Measurements from ENCODE around the gene PDS5B.

Gene PDS5B

GRCh38 chr13:32746474-32746873 is 160.2 kb downstream of the PDS5B start:
- no peak for DNase-seq (ENCODE audit: low read depth)
- no peak overlapping the region for H3K4me3 ChIP-seq (replicated peaks; ENCODE audit: low read depth, low read length)
- TF ChIP-seq CTCF (IDR thresholded peaks at IDR 0.05; ENCODE audit: low read length, missing control alignments): no peak

GRCh38 chr13:32748305-32748704 is 162.1 kb downstream of the PDS5B start:
- no peak for TF ChIP-seq CTCF (IDR thresholded peaks at IDR 0.05; ENCODE audit: low read length, missing control alignments)
- no peak overlapping the region for H3K4me3 ChIP-seq (replicated peaks; ENCODE audit: low read depth, low read length)
- no peak for DNase-seq (ENCODE audit: low read depth)

GRCh38 chr13:32751340-32751739 is 165.1 kb downstream of the PDS5B start:
- no peak for TF ChIP-seq CTCF (IDR thresholded peaks at IDR 0.05; ENCODE audit: low read length, missing control alignments)
- no peak for DNase-seq (ENCODE audit: low read depth)
- H3K4me3 ChIP-seq (replicated peaks; ENCODE audit: low read depth, low read length): no peak overlapping the region

GRCh38 chr13:32752311-32752710 is 166.1 kb downstream of the PDS5B start:
- no peak for TF ChIP-seq CTCF (IDR thresholded peaks at IDR 0.05; ENCODE audit: low read length, missing control alignments)
- DNase-seq (ENCODE audit: low read depth): no peak
- no peak overlapping the region for H3K4me3 ChIP-seq (replicated peaks; ENCODE audit: low read depth, low read length)

- no peak for DNase-seq (ENCODE audit: low read depth)
- TF ChIP-seq CTCF (IDR thresholded peaks at IDR 0.05; ENCODE audit: low read length, missing control alignments): no peak
- H3K4me3 ChIP-seq (replicated peaks; ENCODE audit: low read depth, low read length): no peak overlapping the region
These were observed 166.8 kb downstream of the PDS5B start for GRCh38 chr13:32752997-32753606.

- DNase-seq (ENCODE audit: low read depth): no peak
- no peak overlapping the region for H3K4me3 ChIP-seq (replicated peaks; ENCODE audit: low read depth, low read length)
- no peak for TF ChIP-seq CTCF (IDR thresholded peaks at IDR 0.05; ENCODE audit: low read length, missing control alignments)
These were observed 167.9 kb downstream of the PDS5B start for GRCh38 chr13:32754179-32754578.

GRCh38 chr13:32759152-32759551 is 172.9 kb downstream of the PDS5B start:
- DNase-seq (ENCODE audit: low read depth): no peak
- no peak overlapping the region for H3K4me3 ChIP-seq (replicated peaks; ENCODE audit: low read depth, low read length)
- TF ChIP-seq CTCF (IDR thresholded peaks at IDR 0.05; ENCODE audit: low read length, missing control alignments): no peak

All from fibroblast of pulmonary artery (primary cell).